HG03196 (cell line): Measurements from ENCODE around the gene ARHGEF33.

Experiments
- ATAC-seq: cut with Tn5 transposase; IDR thresholded peaks from one replicate; pipeline ENCODE4 v1.9.1; 2021; ENCODE audit not compliant: unreplicated experiment

ARHGEF33 gene

DNA sequence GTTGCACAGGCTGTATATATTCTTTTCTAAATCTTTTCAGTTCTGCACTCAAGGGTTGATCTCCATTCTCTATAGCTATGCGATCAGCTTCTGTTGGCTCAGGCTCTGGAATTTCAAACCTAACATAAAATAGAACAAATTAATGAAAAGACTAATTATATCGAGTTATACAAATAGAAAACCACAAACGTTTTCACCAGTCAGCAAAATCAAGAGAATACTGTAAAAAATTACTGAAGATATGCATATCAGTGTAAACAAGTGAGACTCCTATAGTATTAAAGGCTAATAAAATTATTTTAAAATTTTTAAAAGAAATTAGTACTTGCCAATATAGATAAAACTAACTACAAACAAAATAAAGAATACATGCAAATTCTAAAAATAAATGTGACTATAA lies 124.2 kb downstream of the ARHGEF33 start:
- ATAC-seq, result no peak

DNA sequence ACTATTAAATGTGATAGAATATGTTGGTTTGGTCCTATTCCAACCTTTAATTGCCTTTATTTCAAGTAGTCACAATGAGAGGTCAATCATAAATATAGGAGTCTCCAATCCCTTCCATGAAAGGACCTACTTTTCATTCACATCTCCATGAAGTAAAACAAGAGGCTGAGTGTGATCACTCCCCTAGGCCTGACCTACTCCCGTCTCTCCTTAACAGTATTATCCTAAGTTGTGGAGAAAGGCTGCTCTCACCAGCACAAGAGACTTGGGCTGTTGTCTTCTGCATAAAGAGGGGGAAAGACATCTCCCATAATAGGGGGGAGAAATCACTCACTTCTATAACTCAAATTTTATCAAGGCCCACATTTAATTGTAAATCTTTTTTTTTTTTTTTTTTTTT lies 125.7 kb downstream of the ARHGEF33 start:
- no peak for ATAC-seq

DNA sequence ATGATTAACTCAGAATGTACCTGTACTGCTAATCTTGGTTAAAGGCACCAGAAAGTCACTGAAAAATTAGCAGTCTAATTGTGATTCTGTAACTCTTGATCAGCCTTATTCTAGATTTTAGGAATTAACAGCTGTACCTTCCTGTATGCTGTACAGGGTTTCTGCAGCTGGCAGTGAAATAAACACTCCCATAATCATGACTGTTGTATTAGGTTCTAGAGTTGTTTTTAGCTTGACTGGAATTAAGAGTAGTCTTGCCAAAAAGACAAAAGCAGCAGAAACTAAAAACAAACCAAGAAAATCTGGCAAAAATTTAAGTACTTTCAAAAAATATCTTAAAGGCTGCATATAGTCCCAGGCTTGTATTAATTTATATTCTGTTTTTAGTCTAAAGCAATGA lies 127.7 kb downstream of the ARHGEF33 start:
- no peak for ATAC-seq

DNA sequence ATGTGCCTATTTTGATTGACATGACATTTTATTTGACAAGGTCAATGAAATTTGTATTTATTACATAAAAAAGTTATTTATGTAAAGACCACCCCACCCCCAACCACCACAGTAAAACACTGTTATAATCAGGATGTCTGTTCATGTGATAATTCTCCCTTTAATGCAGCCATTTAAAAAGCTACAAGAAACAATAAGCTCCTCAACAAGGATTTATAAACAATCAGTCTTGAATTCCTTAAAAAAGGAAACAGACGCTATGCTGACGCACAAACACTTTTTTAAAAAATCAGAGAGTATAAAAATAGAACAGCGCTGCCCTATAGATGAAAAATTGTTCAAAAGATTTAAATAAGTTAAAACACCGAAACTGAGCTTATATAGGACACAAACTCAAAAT lies 129.0 kb downstream of the ARHGEF33 start:
- ATAC-seq, result no peak

DNA sequence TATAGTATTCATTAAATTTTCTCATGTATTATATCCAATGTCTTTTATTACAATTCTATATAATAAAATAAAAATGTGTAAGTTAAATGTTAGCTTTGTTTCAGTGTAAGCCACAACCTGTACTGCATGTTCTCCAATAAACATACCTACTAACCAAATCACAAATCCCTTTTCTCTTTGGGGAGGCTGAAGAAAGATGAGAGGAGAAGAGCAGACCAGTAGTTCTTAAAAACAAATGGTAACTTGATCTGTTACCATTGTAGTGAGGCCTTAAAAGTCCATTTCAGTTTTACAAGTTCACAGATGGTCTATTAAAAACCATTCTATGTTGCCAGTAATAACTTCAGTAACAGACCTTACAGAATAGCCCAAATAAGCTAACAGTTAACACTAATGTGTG lies 130.7 kb downstream of the ARHGEF33 start:
- no peak for ATAC-seq

DNA sequence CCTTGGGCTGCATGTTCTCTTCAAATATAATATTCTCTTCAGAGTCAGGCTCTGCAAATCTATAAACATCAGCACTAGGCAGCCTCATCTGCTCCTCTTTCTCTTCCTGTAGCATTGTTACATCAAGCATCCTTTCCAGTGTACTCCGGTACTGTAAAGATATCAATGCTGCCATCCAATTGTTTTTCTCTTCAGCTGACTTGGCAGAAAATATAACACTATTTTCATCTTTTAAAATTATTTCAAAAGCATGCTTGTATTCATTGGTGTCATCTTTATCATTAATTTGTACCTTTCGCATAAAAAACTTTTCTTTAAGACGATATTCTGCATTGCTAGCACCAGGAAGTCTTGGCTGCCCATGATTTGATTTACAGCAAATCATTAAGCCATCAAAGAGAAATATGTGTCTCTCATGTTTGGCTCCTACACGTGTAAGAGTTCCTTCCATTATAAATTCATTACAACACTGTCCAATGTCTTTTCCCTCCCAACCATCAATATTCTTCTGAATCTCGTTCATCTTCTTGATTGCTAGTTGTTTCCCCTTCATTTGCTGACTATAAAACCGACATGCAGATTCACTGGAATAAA lies 133.1 kb downstream of the ARHGEF33 start:
- ATAC-seq, result no peak

DNA sequence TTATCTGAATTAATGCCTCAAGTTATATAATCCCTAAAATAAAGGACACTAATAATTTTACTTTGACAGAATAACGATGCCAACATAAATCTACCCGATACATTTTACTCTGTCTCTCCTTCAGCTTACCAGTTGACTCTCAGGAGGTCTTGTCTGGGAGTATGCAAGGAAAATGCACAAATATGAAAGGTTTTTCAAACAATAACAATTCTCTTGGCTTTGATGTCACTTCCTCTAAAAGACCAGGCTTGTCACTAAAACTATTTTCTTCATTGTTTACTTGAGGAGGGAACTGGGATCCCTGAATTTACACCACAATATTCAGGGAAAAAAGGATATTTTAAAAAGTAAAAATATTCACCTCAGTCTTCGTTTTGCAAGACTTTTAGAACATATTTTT lies 134.0 kb downstream of the ARHGEF33 start:
- ATAC-seq, result no peak

DNA sequence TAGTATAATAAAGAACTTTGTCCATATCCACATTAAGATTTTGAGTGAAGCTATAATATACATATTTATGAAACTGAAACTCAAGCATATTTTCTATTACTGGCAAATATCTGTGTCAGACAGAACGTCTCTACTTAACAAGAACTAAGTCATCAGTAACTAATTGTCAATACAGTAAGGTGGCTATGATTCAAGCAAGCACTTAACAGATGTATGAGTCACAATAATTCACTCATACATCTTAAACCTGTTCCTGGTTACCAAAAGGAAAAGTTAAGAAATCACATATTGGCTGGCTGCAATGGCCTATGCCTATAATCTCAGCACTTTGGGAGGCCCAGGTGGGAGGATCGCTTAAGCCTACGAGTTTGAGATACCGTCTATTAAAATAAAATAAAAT lies 135.2 kb downstream of the ARHGEF33 start:
- no peak for ATAC-seq
